Stimulated activated CD4-positive, alpha-beta T cell treated with anti-CD3 and anti-CD28 coated beads, Interleukin-15, amount 100 ng/mL, for 48 hours (primary cell): ENCODE results near the gene EDARADD.

Experiments used
- DNase-seq, 2 donors: peaks; one replicate each; pipeline ENCODE4 v3.0.0-alpha.2; 2020; ENCODE audit warnings: low read depth in 2 of 2

Gene EDARADD

DNA sequence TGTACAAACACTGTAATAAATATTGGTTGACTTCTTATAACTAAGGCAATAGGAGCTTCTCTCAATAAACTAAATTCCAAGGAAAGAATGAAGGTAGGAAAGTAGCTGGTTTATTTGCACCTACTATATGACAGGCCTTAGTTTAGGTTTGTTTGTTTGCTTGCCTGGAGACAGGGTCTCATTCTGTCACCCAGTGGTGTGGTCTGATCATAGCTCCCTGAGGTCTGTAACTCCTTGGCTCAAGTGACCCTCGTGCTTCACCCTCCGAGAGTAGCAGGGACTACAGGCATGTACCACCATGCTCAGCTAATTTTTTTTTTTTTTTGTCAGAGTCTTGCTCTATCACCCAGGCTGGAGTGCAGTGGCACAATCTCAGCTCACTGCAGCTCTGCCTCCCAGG is 1.9 kb upstream of the EDARADD start:
- no peak for DNase-seq

DNA sequence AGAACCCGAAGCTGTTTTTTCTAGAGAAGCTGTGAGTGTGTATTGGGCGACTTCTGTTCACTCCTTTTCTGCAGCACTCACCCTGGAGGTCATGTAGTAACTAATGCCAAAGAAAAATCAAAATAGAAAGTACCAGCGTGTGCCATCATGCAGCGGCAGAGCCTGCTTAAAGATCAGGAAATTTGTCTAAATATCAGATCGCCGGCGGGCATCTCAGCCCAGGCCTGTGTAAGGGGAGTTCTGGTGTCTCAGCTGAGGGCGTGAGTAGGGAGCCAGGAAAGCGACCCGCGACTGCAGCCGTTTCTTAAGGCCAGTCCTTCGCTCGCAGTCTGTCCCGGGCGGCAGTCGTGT is 768 bp downstream of the EDARADD start:
- DNase-seq = no peak

DNA sequence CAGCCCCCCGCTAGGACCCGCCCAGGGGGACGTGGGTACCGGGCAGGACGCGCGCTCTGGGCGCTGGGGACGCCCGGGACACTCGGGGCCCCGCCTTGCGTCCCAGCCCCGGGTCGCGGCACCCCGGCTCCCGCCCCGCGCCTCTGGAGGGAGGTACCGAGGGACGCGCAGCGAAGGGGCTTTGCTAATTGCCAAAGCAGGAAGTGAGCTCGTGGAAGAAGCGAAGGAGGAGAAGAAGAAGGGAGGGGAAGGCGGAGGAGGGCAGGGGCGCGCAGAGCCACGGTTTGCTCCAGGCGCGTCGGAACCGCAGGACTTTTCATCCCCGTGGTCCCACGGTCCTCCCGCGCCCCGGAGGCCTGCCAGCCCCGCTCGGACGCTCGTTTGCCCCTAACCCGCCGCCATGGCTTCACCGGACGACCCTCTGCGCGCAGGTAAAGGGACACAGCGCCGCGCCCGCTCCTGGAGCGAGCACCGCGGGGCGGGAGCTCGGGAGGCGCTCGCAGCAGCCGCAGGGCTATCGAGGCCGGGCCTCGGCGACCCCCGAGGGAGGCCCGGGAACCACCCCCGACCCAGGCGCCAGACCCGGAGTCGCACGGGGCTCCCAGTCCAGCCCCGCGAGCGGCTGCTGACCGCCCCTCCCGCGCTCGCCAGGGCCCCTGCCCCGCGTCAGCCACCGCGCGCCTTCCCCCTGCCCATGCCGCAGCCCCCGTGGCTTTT is 1.3 kb downstream of the EDARADD start:
- DNase-seq = no peak

DNA sequence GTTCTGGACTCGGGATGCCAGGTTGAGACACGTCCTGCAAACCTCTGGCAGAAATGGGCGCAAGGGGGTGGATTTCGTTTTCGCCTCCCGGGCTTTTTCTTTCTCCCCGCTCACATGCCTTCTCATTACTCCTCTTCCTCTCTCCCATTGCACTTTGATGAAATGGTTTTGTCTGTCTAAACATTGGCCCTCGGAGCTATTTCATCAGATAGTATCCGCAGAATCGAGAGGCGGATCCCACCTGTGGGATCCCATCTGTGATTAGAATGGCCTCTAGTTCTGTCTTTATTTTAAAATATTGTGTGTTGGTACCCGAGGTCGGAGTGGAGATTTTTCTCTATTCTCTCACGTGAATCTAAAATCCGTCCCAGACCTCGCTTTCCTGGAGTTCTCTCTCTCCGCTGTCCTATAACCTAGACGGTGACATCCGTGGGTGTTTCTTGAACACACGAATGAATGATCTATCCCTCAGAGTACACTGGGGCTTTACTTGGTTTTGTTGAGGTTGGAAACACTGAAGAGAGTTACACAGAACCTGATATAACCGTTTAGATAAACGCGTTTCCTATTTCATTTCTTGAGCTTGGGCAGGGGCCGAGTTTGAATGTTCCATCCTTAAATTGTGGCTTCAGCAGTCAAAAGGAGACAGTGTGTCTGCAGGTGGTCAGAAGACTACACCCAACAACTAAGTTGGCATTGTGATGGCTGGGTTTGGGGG is 2.0 kb downstream of the EDARADD start:
- no peak for DNase-seq

DNA sequence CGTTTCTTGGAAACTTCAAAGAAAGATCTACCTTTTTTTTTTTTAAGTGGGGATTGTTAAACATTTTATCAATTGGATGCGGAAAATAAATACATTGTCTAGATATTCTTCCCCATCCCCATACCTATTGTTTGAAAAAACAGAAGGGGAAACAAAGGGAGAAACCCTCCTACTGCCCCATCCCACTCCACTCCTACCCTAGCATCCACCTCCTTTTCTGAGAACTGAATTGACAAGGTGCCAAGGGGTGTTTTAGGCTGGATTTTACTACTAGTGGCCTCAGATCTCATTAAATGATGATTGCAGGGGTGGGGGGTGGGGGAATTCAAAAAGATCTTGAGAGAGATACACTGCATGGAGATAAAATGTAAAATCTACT is 2.6 kb downstream of the EDARADD start:
- no peak for DNase-seq

DNA sequence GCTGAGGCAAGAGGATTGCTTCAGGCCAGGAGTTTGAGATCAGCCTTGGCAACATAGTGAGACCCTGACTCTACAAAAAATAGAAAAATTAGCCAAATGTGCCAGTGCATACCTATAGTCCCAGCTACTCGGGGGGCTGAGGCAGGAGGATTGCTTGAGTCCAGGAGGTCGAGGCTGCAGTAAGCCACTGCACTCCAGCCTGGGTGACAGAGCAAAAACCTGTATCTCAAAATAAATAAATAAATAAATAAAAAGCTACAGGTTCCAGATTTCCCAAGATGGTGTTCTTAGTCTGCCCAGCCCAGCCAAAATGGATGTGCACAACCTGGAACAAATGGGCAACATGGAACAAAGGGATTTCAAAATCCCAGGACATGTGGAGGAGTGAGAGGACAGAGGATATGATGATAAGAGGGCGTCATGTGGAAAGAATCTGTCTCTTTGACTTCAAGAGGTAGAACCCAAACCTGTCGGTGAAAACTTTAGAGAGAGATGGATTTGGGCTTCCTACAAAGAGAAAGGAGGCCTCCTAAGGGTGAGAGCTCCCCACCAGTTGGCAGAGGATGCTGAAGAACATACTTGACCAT is 3.2 kb downstream of the EDARADD start:
- no peak for DNase-seq

DNA sequence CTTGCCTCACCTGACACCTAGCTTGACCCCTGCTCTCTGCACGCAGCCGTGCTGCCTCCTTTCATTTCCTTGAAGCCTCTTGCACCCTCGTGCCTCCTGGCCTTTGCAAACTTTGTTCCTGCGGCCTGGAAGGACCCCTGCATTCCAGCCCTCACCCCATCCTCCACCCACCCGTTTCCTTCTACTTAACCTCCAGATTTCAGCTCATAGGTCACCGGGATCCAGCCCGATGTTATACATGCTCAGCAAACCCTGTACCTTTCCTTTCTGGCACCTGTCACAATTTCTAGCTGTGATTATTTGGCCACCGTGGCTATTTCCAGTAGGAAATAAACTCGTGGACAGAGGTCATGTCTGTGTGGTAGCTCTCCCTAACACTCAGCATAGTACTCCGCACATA is 4.5 kb downstream of the EDARADD start:
- no peak for DNase-seq

DNA sequence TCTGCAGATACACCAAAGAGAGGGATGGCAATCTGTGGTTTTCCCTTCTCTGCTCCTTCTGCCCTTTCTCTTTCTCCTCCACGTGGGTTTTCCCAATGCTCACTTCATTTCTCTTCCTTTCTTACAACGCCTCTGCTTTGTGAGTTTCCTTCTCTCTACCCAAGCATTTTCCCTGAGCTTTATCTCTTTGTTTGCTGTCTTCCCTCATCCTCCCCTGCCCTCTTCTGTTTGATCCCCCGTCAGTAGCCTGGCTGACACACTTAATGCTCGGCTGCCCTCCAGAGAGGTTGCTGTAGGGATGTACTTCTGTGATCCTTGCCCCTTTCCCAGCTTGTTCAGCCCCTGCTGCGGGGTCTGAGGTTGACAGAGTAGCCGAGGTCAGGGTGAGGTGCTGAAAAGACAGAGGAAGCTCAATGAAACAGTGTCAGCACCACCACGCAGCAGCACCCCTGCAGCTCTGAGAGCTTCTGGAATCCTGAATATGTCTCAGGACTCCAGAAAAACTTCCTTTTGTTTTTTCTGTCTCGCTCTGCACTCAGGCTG is 6.0 kb downstream of the EDARADD start:
- DNase-seq = no peak

DNA sequence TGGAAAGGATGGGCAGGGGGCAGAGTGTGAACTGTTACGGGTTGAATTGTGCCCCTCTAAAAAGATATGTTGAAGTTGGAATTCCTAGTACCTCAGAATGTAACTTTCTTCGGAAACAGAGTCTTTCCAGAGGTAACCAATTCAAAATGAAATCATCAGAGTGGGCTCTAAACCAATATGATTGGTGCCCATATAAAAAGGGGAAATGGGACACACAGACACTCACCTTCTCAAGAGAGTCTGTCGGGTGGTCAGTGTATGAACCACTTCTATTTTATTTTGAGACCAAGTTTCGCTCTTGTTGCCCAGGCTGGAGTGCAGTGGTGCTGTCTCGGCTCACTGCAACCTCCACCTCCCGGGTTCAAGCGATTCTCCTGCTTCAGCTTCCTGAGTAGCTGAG is 7.6 kb downstream of the EDARADD start:
- DNase-seq = no peak

DNA sequence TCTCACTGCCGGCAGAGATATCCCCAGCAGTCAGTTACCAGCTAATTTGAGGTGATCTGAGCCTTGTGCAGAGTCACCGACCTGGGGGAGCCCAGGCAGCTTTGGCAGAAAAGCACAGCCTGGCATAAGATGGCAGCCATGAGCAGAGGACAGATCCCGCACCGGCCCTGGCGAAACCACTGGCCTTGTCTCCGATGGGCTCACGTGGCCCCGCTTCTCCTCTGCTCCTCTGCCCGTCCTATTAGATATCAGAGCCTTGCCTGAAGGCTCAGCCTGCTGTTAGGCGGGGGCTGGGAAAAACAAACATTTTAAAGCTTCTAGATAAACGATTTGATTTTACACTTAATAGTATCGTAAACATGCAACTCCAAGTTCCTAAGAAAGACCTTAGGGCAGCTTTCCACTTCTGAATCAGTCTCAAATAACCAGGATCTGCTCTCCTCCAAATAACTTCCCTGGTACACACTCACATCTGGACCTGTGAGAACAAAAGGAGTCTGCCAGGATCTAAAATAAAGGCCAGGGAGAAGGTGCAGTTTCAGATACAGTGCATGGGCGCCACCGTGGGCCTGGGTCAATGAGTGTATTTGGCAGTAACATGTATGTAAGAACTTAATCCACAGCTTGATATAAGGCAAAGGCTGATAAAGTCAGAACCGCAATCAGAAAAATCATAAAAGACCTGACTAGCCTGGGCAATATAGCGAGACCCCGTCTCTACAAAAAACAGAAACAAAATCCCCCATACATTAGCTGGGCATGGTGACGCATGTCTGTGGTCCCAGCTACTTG is 10.0 kb downstream of the EDARADD start:
- DNase-seq = no peak

DNA sequence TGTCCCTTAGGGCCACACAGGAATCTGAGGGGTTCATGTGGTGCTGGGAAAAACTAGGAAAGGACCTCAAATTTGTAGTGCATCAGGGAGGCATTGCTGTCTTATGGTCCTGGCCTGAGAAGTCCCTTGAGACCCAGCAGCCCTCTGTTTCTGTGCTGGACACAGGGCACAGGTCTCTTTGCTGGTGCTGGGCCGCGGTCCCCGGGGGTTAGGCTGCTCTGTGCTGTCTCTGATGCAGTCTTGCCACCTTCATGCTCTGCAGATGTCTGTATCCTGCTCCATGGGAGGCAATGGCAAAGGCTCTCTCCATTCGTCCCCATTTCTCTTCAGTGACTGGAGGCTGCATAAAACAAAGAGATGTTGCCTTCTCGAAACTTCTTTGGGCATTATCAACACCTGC is 13.0 kb downstream of the EDARADD start:
- no peak for DNase-seq

DNA sequence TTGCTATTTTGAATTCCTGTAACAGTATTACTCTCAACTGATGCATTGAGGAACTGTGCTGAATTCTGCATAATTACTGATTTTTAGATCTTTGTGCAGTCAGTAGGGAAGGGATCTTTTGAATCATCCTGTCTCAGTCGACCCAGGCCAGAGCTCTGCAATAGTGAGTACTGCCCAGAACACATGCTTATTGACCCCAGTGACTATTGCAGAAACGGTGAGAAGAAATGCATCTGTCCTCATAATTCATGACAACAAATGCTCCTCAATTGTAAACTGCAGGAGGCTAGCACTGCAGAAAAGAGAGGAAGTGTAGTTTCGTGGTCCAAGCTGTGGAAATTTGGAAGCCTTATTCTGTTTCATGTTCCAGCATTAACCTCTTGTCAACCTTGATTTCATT is 19.6 kb downstream of the EDARADD start:
- DNase-seq = no peak

DNA sequence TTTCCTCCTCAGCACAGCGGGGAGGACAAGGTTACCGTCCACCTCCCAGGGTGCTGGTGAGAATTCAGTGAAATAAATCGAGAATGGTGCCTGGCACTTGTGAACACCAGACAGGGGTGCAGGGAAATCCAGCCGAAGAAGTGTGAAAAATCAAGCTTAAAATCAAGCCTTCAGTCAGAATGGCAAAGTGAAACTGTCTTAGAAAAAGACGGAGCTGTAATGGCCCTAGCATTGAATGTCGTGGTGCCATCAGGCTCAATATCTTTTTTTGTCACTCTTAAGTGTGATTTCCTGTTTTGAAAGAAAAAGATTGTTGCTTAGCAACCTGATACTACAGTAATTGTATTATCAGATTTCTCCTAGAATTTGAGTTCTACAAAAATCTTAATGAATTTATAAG is 22.1 kb downstream of the EDARADD start:
- no peak for DNase-seq

DNA sequence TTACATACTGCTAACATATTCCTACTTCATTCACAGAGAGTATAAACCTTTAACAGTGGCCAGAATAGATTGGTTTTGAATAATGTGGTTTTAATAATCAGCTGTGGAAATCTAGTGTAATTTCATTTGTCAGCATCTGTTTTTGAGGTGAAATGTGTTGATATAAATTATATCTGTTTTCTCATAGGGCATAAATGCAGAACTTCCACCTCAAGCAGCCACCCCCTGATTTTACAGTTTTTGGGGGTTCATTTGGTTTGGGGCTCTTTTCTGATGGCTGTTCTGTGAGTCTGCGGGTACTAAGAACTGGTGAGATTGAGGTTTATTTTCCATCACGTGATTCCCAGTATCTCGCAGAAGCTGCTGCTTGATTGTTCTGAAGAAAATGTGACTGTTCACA is 23.2 kb downstream of the EDARADD start:
- no peak for DNase-seq

DNA sequence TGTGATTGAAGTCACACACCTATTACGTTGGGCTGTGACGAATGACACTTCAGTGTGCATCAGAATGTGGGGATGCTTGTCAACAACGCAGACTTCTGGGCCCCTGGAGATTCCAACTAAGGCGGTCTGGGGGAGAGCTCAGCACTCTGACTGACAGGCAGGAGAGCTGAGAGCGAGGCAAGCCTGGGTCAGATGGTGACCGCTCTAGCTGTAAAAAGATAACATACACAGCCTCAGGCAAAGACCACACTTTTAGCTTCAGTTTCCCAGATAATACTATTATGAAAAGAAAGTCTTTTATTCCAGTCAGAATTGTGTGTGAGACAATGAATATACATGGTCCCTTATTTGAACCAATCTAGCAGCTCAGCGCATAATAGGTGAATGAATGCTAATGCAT is 25.4 kb downstream of the EDARADD start:
- DNase-seq = no peak

DNA sequence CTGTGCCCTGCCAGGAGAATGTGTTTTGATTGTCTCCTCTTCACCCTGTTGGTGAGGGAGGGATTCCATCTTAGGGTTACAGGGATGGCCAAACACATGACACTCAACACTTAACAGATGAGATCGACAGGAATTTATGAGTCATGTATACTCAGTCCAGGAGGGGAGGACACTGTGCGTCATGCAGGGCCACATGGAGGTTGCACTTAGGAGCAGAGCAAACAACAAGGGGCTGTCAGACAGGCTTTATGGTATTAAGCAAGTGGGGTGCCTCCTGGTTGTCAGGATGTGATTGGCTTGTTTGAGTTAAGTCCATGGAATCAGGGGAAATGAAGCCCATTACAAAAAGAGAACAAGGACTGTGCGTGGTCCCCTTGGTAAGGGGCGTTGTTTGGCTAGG is 26.9 kb downstream of the EDARADD start:
- no peak for DNase-seq

DNA sequence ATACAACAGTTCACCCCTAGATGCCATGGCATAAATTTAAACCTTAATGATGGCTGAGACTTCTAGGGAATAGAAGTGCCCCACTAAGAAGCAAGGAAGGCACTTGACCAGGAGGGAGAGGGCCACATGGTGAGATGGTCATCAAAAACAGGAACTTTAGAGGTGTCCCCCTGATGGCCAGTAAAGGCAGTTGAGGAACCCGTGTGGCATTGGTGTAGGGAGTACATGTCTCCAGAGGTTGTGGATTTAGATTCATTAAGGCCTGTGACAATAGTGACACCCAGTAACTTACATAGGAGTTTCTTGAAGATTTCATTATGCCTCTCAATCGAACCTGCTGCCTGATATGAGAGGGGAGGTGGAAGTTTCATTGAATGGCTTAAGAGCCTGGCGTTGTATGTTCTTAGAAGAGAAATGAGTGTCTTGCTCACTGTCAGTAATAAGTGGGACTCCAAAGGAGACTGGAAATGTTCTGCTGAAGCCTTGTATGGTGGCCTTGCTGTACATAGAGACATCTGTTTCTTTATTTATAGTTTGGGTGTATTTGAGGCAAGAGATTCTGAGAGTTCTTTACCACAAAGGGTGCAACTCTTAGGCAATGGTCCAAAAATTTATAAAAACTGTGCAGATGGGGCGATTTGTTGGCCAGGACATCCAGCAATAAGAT is 27.9 kb downstream of the EDARADD start:
- no peak for DNase-seq

DNA sequence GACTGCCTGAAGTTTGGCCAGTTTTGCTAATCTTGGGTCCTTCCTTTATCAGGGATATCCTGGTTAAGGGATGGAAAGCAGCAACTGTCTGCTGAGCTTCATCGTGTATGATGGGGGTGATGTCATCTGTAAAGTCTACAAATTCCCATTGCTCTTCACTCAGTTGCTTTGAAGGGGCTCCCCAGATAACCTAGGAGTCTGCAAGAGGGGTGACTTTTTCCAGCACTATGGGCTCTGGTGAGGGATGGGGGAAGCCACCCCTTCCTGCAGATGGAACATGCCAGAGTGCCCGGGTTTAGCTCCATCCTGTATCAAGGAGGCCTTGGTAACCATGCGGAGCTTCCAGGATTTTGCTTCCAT is 28.4 kb downstream of the EDARADD start:
- no peak for DNase-seq

DNA sequence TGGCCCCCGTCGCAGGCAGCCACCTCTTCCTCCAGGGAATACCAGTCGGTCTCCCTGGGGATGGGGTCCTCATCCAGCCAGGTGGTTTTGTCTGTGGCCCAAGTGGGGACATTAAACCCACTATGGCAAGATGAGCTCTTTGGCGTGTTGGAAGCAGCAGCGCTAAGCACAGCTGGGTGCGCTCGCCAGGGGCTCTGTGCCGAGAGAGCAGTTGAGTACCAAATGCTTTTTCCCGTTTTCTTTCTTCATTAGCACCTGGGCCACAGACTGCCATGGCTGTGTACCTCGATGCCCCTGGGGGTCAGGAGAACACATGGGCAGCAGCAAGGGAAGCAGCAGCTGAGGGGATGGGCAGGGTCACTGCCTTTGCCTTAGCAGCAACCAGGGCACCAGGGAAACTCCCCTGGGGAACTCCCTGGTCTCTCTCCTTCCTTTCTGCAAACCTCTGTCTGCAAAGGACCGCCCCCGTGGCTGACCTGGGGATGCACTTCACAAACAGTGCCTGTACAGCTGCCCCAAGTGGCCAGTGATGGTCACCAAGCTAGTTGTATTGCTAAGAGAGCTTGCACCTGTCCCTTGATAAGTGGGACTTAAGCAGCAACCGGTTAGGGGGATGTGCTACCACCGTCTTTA is 31.1 kb downstream of the EDARADD start:
- no peak for DNase-seq

DNA sequence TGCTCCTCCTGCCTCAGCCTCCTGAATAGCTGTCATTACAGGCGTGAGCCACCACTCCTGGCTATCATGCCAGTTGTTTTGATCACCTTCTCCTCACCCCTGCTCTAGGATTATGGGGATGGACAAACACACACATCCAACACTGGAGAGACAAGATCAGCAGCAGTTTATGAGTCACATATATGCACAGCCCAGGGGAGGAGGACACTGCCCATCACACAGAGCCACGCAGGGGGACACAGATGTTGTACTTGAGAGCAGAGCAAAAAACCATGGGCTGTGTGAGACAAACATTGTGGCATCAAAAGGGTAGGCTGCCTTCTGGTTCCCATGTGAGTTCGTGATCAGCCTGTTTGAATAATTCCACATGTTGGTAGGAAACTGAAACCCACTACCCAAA is 32.1 kb downstream of the EDARADD start:
- DNase-seq = no peak

DNA sequence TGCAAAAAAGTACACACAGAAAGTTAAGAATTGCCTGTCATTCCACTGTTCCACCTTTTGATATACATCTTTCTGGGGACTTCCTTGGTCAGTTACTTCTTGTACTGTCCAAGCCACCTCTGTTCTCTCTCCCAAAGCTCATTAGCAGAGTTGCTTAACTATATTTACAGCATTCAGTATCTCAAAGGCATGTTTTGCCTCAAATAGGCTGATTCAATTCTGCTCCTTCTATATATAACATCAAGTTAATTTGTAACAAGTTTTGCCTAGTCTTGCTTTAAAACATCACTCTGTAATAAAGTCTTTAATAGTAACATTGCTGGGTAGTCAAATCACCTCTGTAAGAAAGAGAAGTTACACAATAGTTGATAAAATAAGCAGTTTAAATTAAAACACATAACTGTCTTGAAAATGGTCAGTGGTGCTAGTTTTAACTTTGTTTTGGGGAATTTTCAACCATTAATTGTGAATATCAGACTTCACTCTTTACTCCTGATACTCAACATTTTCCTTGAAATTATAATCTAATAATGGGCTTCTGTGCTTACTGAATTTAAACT is 35.7 kb downstream of the EDARADD start:
- DNase-seq = no peak
